Nephron progenitor cell (in vitro differentiated cells): ENCODE results near the gene LKAAEAR1.

Source experiments
- DNase-seq: peaks from one replicate; pipeline ENCODE4 v3.0.0; 2021
- H3K27ac Mint-ChIP-seq: 2 replicates; pipeline ENCODE4 v1.8.0; 2021; ENCODE audit warnings: mild to moderate bottlenecking, moderate library complexity, mixed read lengths
- H3K27me3 Mint-ChIP-seq: 2 replicates; pipeline ENCODE4 v1.8.0; 2021; ENCODE audit warnings: mild to moderate bottlenecking, low read depth, mixed read lengths; ENCODE audit not compliant: poor library complexity
- H3K36me3 Mint-ChIP-seq: 2 replicates; pipeline ENCODE4 v1.8.0; 2021; ENCODE audit warnings: low read depth, mixed read lengths
- H3K4me1 Mint-ChIP-seq: 2 replicates; pipeline ENCODE4 v1.8.0; 2021; ENCODE audit warnings: mixed read lengths
- H3K4me3 Mint-ChIP-seq: 2 replicates; pipeline ENCODE4 v1.8.0; 2021; ENCODE audit warnings: mild to moderate bottlenecking, moderate library complexity, mixed read lengths
- H3K9me3 Mint-ChIP-seq: 2 replicates; pipeline ENCODE4 v1.8.0; 2021; ENCODE audit warnings: mild to moderate bottlenecking, moderate library complexity, mixed read lengths
- TF ChIP-seq, protein P1 (sequence below): fragments of 200-600 bp; sonication (generic); IDR thresholded peaks from 2 replicates; pipeline ENCODE4 v1.5.0; 2021; ENCODE audit warnings: antibody characterized with exemption

Gene LKAAEAR1

DNA sequence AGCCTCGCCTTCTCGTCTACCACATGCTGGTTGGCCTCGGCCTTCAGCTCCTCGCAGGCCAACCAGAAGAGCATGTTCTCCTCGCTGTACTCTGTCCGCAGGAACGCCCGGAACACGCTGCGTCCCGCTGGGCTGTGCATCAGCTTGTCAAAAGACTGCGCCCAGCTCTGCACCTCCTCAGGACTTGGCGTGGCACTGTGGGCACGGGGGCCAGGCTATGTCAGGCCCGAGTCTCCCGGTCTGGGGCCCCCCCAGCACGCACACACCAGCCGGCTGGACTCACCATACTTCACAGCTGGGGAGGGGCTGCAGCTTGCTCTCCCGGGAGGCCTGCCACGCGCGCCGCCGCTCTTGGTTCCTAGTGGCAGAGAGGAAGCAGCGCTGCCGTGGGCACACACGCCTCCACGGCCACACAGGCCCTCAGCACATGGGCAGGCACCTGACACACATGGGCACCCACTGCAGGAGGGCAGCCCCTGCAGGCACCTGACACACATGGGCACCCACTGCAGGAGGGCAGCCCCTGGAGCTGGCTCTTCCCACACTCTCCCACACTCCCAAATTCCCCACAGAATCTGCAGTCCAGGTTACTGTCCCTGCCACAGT is 9.9 kb downstream of the LKAAEAR1 start:
- Mint-ChIP-seq H3K36me3 (no peaks in the 10 kb centered on the region), H3K9me3 (no peaks in the 10 kb centered on the region), H3K4me3 (no peak overlapping the region), H3K27me3 (no peaks in the 10 kb centered on the region), H3K4me1 (peaks cover 13% of the 10 kb centered on the region), H3K27ac (no peak overlapping the region)
- no peak for DNase-seq
- TF ChIP-seq, protein P1, sequence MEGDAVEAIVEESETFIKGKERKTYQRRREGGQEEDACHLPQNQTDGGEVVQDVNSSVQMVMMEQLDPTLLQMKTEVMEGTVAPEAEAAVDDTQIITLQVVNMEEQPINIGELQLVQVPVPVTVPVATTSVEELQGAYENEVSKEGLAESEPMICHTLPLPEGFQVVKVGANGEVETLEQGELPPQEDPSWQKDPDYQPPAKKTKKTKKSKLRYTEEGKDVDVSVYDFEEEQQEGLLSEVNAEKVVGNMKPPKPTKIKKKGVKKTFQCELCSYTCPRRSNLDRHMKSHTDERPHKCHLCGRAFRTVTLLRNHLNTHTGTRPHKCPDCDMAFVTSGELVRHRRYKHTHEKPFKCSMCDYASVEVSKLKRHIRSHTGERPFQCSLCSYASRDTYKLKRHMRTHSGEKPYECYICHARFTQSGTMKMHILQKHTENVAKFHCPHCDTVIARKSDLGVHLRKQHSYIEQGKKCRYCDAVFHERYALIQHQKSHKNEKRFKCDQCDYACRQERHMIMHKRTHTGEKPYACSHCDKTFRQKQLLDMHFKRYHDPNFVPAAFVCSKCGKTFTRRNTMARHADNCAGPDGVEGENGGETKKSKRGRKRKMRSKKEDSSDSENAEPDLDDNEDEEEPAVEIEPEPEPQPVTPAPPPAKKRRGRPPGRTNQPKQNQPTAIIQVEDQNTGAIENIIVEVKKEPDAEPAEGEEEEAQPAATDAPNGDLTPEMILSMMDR: no peak

DNA sequence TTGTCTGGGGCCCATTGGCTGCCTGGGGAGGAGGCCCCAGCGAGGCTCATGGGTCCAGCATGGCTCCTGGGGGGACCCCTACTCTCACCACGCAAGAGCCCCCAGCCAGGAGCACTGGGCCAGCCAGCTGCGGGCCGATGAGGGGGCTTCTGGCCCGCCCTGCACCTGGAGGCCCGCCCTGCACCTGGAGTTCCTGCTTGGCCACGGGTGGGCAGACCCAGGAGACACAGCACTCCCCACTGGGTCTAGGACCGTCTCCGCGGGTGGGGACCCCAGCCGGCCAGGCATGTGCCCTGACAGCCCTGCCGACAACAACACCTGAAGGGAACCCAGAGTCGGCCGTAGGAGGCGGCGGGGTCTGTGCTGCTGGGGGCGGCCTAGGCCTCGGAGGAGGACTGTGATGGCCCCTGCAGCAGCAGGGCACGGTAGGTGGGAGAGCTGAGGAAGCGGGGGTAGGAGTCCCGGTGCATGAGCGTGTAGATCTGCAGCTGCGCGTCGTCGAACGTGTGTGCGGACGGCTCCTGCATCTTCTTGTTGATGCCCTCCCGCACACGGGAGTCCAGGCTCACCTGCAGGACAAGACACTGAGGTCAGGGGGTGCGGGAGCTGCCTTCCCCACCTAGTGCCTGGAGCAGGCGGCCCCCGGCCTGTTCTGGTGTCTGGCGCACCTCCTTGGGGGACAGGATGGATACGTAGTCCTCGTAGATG is 10.6 kb downstream of the LKAAEAR1 start:
- TF ChIP-seq, protein P1: no peak
- H3K9me3 Mint-ChIP-seq: no peaks in the 10 kb centered on the region
- H3K27me3 Mint-ChIP-seq: no peaks in the 10 kb centered on the region
- no peaks in the 10 kb centered on the region for H3K36me3 Mint-ChIP-seq
- H3K4me3 Mint-ChIP-seq: no peak overlapping the region
- H3K27ac Mint-ChIP-seq: no peak overlapping the region
- no peak for DNase-seq
- H3K4me1 Mint-ChIP-seq: peaks cover 7% of the 10 kb centered on the region

DNA sequence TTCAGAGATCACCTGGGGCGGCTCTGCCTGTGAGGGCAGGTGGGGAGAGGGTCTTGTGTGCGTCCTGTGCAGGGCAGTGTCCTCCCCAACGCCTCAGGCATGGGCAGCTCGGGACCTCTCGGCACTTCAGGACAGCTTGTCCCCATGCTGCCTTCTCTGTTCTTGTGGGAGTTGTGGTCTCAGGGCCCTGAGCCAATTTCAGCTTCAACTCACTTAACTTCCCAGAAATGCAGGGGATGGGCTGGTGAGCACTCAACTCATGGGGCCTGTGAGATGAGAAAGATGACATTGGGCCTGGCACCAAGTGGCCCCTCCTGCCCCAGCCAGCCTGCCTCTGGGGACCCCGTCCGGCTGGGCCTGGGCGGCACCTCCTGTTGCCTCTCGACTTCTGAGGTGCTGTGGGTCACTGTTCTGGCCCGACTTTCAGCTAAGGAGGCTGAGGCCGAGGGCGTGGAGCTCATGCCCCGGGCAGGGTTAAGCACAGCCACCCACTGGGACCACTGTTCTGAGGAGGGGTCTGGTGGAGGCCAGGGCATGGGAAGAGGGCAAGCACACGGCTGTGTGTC is 11.6 kb downstream of the LKAAEAR1 start:
- Mint-ChIP-seq H3K36me3 (no peaks in the 10 kb centered on the region), H3K4me1 (no peaks in the 10 kb centered on the region), H3K4me3 (no peak overlapping the region), H3K27me3 (no peaks in the 10 kb centered on the region), H3K27ac (no peak overlapping the region), H3K9me3 (no peaks in the 10 kb centered on the region)
- no peak for DNase-seq
- TF ChIP-seq, protein P1: no peak

DNA sequence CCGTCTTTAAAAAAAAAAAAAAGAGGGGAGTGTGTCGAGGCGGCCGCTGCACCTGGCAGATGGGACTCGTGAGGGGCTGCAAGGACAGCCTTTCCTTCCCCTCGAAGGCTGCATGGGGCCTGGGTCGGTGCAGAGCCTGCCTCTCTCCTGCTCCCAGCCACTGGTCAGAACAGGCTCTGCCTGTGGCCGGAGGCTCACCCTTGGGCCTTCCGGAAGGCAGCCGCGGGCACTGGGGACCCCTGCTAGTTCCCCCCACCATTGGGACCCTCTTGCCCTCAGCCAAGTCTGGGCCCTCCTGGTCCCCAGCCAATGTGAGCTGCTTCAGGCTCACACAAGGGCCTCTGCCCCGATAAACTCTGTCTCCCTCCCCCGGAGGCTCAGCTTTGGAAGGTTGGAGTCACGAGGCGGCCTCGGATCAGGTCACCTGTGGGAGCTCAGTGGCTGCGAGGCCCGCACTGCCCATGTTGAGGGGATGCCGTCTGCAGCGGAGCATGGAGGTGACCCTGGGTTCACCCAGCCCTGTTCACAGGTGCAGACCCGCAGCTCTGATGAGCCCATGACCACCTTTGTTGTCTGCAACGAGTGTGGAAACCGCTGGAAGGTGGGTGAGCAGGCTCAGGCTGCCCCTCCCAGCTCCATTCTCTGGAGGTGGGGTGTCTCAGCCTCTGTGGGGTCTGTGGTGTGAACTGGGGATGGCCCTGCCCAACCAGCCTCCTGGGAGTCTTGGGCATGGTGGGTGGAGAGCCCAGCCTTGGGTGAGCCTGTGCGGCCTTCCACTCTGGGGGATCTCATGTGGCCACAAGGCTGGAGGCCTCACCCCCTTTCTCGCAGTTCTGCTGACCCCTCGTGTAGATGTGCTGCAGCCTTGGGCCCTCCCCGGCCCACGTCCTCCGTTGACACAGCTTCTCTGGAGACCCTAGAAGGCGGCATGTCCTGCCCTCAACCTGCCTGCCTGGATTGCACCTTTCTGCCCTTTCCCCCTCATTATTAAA is 12.6 kb downstream of the LKAAEAR1 start:
- Mint-ChIP-seq H3K27ac (no peak overlapping the region), H3K36me3 (no peaks in the 10 kb centered on the region), H3K4me3 (no peak overlapping the region), H3K9me3 (no peaks in the 10 kb centered on the region), H3K27me3 (no peaks in the 10 kb centered on the region), H3K4me1 (no peaks in the 10 kb centered on the region)
- DNase-seq: no peak
- TF ChIP-seq, protein P1: no peak

DNA sequence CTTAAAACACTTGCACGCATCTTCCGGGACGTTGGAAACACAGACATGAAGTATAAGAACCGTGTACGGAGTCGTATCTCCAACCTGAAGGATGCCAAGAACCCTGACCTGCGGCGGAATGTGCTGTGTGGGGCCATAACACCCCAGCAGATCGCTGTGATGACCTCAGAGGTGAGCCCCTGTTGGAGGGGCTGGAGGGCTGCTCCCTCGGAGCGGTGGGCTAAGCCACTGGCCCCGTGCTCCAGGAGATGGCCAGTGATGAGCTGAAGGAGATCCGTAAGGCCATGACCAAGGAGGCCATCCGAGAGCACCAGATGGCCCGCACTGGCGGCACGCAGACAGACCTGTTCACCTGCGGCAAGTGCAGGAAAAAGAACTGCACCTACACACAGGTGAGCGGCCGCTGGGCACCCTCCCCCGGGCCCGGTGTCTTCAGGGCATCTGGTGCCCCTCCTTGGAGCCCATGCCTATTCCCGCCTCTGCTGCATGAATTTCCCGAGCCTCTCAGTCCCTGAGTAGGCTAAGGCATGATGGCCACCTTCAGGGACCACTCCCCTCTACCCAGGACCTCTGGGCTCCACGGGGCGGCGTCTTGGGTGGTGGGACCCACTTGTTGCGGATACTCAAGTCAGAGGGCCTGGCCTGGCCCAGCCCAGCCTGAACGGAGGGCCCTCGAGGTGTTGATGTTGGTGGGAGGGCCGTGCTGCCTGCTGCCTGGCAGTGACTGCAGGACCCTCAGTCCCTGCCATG is 13.8 kb downstream of the LKAAEAR1 start:
- Mint-ChIP-seq H3K9me3 (no peaks in the 10 kb centered on the region), H3K36me3 (no peaks in the 10 kb centered on the region), H3K4me3 (no peak overlapping the region), H3K27me3 (no peaks in the 10 kb centered on the region), H3K27ac (no peak overlapping the region), H3K4me1 (peaks cover 7% of the 10 kb centered on the region)
- DNase-seq: no peak
- TF ChIP-seq, protein P1: no peak
